Ishikawa (cell line): ENCODE results near the gene ARFRP1.

Experiments used
- CEBPB ChIP-seq: IDR thresholded peaks from 2 replicates; pipeline ENCODE4 v1.6.1; 2012
- CREB1 ChIP-seq: IDR thresholded peaks from 2 replicates; pipeline ENCODE4 v1.6.1; 2012; ENCODE audit warnings: low read depth
- EGR1 ChIP-seq: IDR thresholded peaks from 2 replicates; pipeline ENCODE4 v1.6.1; 2012
- EP300 ChIP-seq: IDR thresholded peaks from 2 replicates; pipeline ENCODE4 v1.6.1; 2012; ENCODE audit warnings: borderline replicate concordance
- FOXM1 ChIP-seq: IDR thresholded peaks from 2 replicates; pipeline ENCODE4 v1.6.1; 2012; ENCODE audit warnings: low read depth, borderline replicate concordance
- MAX ChIP-seq: IDR thresholded peaks from 2 replicates; pipeline ENCODE4 v1.6.1; 2012
- NFIC ChIP-seq: IDR thresholded peaks from 2 replicates; pipeline ENCODE4 v1.6.1; 2012
- RAD21 ChIP-seq: IDR thresholded peaks from 2 replicates; pipeline ENCODE4 v1.6.1; 2012; ENCODE audit warnings: low read depth
- REST ChIP-seq: IDR thresholded peaks from 2 replicates; pipeline ENCODE4 v1.6.1; 2012; ENCODE audit warnings: low read depth, mild to moderate bottlenecking
- TAF1 ChIP-seq: IDR thresholded peaks from 2 replicates; pipeline ENCODE4 v1.6.1; 2012; ENCODE audit warnings: low read depth, mild to moderate bottlenecking
- TCF12 ChIP-seq: IDR thresholded peaks from 2 replicates; pipeline ENCODE4 v1.6.1; 2012; ENCODE audit warnings: low read depth
- TEAD4 ChIP-seq: IDR thresholded peaks from 2 replicates; pipeline ENCODE4 v1.6.1; 2012
- USF1 ChIP-seq: IDR thresholded peaks from 2 replicates; pipeline ENCODE4 v1.6.1; 2012
- YY1 ChIP-seq: IDR thresholded peaks from 2 replicates; pipeline ENCODE4 v1.6.1; 2012; ENCODE audit warnings: low read depth
- ZBTB7A ChIP-seq: IDR thresholded peaks from 2 replicates; pipeline ENCODE4 v1.6.1; 2012; ENCODE audit warnings: low read depth

ARFRP1 gene

GRCh38 chr20:63673951-63674350 is 33.8 kb downstream of the ARFRP1 start:
- TF ChIP-seq CEBPB: no peak
- TF ChIP-seq TAF1: no peak
- no peak for TF ChIP-seq REST
- no peak for TF ChIP-seq MAX
- no peak for TF ChIP-seq CREB1
- TF ChIP-seq YY1: no peak
- TF ChIP-seq EGR1: no peak
- TF ChIP-seq ZBTB7A: no peak
- no peak for TF ChIP-seq TCF12
- no peak for TF ChIP-seq TEAD4
- TF ChIP-seq FOXM1: no peak
- no peak for TF ChIP-seq NFIC
- no peak for TF ChIP-seq EP300
- TF ChIP-seq USF1: no peak
- no peak for TF ChIP-seq RAD21

- TF ChIP-seq MAX (no peak), TEAD4 (no peak), CREB1 (no peak), TAF1 (no peak), EP300 (no peak), YY1 (no peak), NFIC (no peak), RAD21 (no peak), EGR1 (no peak), FOXM1 (no peak), CEBPB (no peak), REST (no peak), USF1 (no peak), TCF12 (no peak), ZBTB7A (no peak)
These were observed 35.1 kb downstream of the ARFRP1 start for GRCh38 chr20:63672666-63673065.

GRCh38 chr20:63668351-63668750 is 39.4 kb downstream of the ARFRP1 start:
- no peak for TF ChIP-seq RAD21
- TF ChIP-seq FOXM1: no peak
- no peak for TF ChIP-seq NFIC
- no peak for TF ChIP-seq MAX
- TF ChIP-seq CEBPB: no peak
- no peak for TF ChIP-seq TCF12
- TF ChIP-seq USF1: no peak
- no peak for TF ChIP-seq EGR1
- TF ChIP-seq EP300: no peak
- TF ChIP-seq YY1: no peak
- no peak for TF ChIP-seq CREB1
- TF ChIP-seq ZBTB7A: no peak
- TF ChIP-seq REST: no peak
- TF ChIP-seq TEAD4: no peak
- TF ChIP-seq TAF1: no peak

GRCh38 chr20:63667858-63668257 is 39.9 kb downstream of the ARFRP1 start:
- TF ChIP-seq FOXM1: no peak
- TF ChIP-seq EGR1: no peak
- TF ChIP-seq ZBTB7A: no peak
- no peak for TF ChIP-seq USF1
- no peak for TF ChIP-seq YY1
- TF ChIP-seq MAX: no peak
- TF ChIP-seq REST: no peak
